Fibroblast of skin of right biceps (primary cell): Measurements from ENCODE around the gene ABL1.

Experiments used
- DNase-seq: peaks from one replicate; pipeline ENCODE4 v3.0.0-alpha.2; 2013

The ABL1 gene

GRCh38 chr9:130920762-130921299, 85.8 kb downstream of the ABL1 start:
- DNase-seq, result no peak

- no peak for DNase-seq
Measured at GRCh38 chr9:130921300-130921988, 86.4 kb downstream of the ABL1 start.

GRCh38 chr9:130921989-130922892, 87.2 kb downstream of the ABL1 start:
- no peak for DNase-seq

- no peak for DNase-seq
Measured at GRCh38 chr9:130922893-130923610, 88.0 kb downstream of the ABL1 start.

- DNase-seq, result no peak
Measured at GRCh38 chr9:130923611-130924447, 88.8 kb downstream of the ABL1 start.

GRCh38 chr9:130924448-130924788, 89.4 kb downstream of the ABL1 start:
- no peak for DNase-seq

GRCh38 chr9:130925050-130925678, 90.1 kb downstream of the ABL1 start:
- no peak for DNase-seq

GRCh38 chr9:130927338-130927737, 92.3 kb downstream of the ABL1 start:
- no peak for DNase-seq

GRCh38 chr9:130927995-130928900, 93.2 kb downstream of the ABL1 start:
- peak; percentile 77 for DNase-seq

- no peak for DNase-seq
Measured at GRCh38 chr9:130929571-130930038, 94.6 kb downstream of the ABL1 start.

GRCh38 chr9:130930132-130930803, 95.2 kb downstream of the ABL1 start:
- no peak for DNase-seq

GRCh38 chr9:130930804-130931349, 95.8 kb downstream of the ABL1 start:
- no peak for DNase-seq

GRCh38 chr9:130931508-130932254, 96.6 kb downstream of the ABL1 start:
- no peak for DNase-seq

- DNase-seq, result peak; percentile 38
Measured at GRCh38 chr9:130932255-130933079, 97.4 kb downstream of the ABL1 start.

- peak; percentile 82 for DNase-seq
Measured at GRCh38 chr9:130933114-130934046, 98.3 kb downstream of the ABL1 start.

GRCh38 chr9:130934246-130934645, 99.2 kb downstream of the ABL1 start:
- no peak for DNase-seq
